Measurements from ENCODE around the gene TCF21. TPM values are rescaled to one million over a fixed set of nuclear protein-coding genes. Genes with fewer than 3 reads are reported as not detected.
"Not testable (repeated sequence)": the region's sequence is repeated elsewhere in the genome, so short reads cannot be mapped to it uniquely, and the experiment has no call there.

TCF21 gene
- total and polyA plus RNA-seq, 9 donors = 23.2 to 50.9 (median 39.3) TPM

DNA sequence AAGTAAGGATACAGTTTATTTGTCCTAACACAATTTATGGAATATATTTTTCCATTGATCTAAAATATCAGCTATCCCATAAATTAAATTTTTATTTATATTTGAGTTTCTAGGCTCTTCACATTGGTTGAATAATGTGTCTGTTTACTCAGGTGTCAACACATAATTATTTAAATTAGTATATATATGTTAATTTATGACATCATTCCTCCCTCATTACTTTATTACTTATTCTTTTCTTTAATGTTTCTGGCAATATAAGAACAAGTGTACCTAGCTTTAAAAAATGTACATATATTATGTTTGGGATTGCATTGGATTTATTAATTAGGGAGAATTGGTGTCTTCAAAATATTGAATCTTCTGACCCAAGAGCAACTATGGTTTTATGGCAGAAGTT lies 31.2 kb upstream of the TCF21 start:
- intact Hi-C loops (cut with DNase I) = no loop called here
- TF ChIP-seq EP300 (IDR thresholded peaks at IDR 0.05) (no peak), POLR2A (IDR thresholded peaks at IDR 0.05) (no peak)
- TF ChIP-seq, protein P1, sequence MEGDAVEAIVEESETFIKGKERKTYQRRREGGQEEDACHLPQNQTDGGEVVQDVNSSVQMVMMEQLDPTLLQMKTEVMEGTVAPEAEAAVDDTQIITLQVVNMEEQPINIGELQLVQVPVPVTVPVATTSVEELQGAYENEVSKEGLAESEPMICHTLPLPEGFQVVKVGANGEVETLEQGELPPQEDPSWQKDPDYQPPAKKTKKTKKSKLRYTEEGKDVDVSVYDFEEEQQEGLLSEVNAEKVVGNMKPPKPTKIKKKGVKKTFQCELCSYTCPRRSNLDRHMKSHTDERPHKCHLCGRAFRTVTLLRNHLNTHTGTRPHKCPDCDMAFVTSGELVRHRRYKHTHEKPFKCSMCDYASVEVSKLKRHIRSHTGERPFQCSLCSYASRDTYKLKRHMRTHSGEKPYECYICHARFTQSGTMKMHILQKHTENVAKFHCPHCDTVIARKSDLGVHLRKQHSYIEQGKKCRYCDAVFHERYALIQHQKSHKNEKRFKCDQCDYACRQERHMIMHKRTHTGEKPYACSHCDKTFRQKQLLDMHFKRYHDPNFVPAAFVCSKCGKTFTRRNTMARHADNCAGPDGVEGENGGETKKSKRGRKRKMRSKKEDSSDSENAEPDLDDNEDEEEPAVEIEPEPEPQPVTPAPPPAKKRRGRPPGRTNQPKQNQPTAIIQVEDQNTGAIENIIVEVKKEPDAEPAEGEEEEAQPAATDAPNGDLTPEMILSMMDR (IDR thresholded peaks at IDR 0.05) = no peak

DNA sequence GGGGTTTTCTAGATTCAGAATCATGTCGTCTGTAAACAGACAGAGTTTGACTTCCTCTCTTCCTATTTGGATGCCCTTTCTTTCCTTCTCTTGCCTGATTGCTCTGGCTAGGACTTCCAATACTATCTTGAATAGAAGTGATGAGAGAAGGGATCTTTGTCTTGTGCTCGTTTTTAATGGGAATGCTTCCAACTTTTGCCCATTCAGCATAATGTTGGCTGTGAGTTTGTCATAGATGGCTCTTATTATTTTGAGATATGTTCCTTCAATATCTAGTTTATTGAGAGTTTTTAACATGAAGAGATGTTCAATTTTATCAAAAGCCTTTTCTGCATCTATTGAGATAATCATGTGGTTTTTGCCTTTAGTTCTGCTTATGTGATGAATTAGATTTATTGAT lies 27.6 kb upstream of the TCF21 start:
- H3K4me1 ChIP-seq (ENCODE audit: insufficient read depth); intact Hi-C loops (cut with DNase I); DNase-seq; H3K4me3 ChIP-seq; H3K36me3 ChIP-seq; H3K9me3 ChIP-seq; H3K27me3 ChIP-seq; H3K27ac ChIP-seq: not testable (repeated sequence)
- 87 to 90% (median 87%) methylated on average over 2 of the region's 2 CpGs for WGBS, 3 donors

More for the DNA sequence above, 31.2 kb upstream of the TCF21 start:
- no peaks in the 10 kb centered on the region for H3K4me1 ChIP-seq (ENCODE audit: insufficient read depth)
- no peak overlapping the region for H3K4me3 ChIP-seq
- H3K36me3 ChIP-seq = no peaks in the 10 kb centered on the region
- no peak overlapping the region for H3K27ac ChIP-seq
- no peaks in the 10 kb centered on the region for H3K27me3 ChIP-seq
- H3K9me3 ChIP-seq = no peaks in the 10 kb centered on the region
- DNase-seq = no peak

DNA sequence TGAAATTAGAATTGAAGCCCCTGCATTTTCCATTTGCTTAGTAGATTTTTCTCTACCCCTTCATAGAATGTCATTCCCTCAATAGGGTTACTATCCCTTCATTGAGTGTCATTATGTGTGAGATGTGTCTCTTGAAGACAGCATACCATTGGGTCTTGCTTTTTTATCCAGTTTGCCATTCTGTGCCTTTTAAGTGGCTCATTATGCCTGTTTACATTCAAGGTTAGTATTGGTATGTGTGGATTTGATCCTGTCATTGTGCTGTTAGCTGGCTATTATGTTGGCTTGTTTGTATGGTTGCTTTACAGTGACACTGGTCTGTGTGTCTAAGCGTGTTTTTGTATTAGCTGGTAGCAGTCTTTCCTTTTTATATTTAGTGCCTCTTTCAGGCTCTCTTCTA lies 25.7 kb upstream of the TCF21 start:
- no peaks in the 10 kb centered on the region for H3K36me3 ChIP-seq
- H3K27me3 ChIP-seq = no peaks in the 10 kb centered on the region
- intact Hi-C loops (cut with DNase I) = no loop called here
- no peaks in the 10 kb centered on the region for H3K9me3 ChIP-seq
- H3K4me1 ChIP-seq (ENCODE audit: insufficient read depth) = no peaks in the 10 kb centered on the region
- DNase-seq = no peak
- H3K4me3 ChIP-seq = no peak overlapping the region
- no peak overlapping the region for H3K27ac ChIP-seq
- 90 to 96% (median 95%) methylated on average over 1 of the region's 1 CpG for WGBS, 3 donors
- TF ChIP-seq, protein P1 (IDR thresholded peaks at IDR 0.05) = no peak

DNA sequence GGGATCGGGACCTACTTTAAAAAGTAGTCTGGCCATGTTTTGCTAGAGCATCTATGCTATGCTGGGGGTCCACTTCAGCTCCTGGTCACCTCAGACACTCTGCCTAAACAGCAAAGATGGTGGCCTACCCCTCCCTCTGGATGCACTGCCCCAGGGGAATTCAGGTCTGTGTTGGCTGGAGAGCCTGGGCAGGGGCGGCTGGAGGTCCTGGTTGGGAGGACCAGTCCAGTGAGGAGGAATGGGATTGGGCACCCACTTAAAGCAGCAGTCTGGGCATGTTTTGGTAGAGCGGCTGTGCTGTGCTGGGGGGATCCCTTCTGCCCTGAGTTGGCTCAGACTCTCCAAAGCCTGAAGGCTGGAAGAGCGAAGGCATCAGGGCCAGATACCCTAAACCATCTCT lies 23.2 kb upstream of the TCF21 start:
- intact Hi-C loops (cut with DNase I) = no loop called here
- 96 to 98% (median 96%) methylated on average over 4 of the region's 4 CpGs for WGBS, 3 donors
- Histone ChIP-seq H3K27me3 (no peaks in the 10 kb centered on the region), H3K27ac (no peak overlapping the region), H3K4me1 (ENCODE audit: insufficient read depth) (no peaks in the 10 kb centered on the region), H3K4me3 (no peak overlapping the region), H3K36me3 (no peaks in the 10 kb centered on the region), H3K9me3 (no peaks in the 10 kb centered on the region)
- TF ChIP-seq, protein P1 (IDR thresholded peaks at IDR 0.05) = no peak
- DNase-seq = no peak

DNA sequence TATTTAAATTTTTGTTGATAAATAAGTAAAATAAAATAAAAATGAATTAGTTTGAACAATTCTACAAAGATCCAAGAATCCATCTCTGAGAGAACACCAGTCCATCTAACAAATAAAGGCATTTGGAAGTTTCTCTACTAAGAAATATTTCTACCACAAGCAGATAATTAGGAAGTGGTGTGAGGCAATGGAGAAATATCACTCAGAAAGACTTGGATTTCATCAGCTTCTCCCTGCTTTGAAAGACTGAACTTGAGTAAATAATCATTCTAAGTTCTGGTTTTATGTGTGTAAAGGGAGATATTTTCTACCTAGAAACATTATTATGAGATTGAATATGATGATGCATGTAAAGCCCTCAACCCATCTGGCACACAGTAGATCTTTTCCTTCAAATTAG lies 17.8 kb upstream of the TCF21 start:
- no peaks in the 10 kb centered on the region for H3K9me3 ChIP-seq
- no peaks in the 10 kb centered on the region for H3K4me1 ChIP-seq (ENCODE audit: insufficient read depth)
- DNase-seq = no peak
- no peaks in the 10 kb centered on the region for H3K36me3 ChIP-seq
- no peaks in the 10 kb centered on the region for H3K27me3 ChIP-seq
- no peak overlapping the region for H3K4me3 ChIP-seq
- intact Hi-C loops (cut with DNase I) = no loop called here
- no peak overlapping the region for H3K27ac ChIP-seq
- TF ChIP-seq POLR2A (IDR thresholded peaks at IDR 0.05) = no peak
- TF ChIP-seq EP300 (IDR thresholded peaks at IDR 0.05) = no peak
- TF ChIP-seq, protein P1 (IDR thresholded peaks at IDR 0.05) = no peak
